HG03039 (cell line): ENCODE results near the gene FKBP10.
"Not testable (repeated sequence)": the region's sequence is repeated elsewhere in the genome, so short reads cannot be mapped to it uniquely, and the experiment has no call there.

Experiments
- ATAC-seq: cut with Tn5 transposase; IDR thresholded peaks from one replicate; pipeline ENCODE4 v1.9.1; 2021; ENCODE audit warnings: mild to moderate bottlenecking, moderate library complexity; ENCODE audit not compliant: unreplicated experiment

Gene FKBP10

DNA sequence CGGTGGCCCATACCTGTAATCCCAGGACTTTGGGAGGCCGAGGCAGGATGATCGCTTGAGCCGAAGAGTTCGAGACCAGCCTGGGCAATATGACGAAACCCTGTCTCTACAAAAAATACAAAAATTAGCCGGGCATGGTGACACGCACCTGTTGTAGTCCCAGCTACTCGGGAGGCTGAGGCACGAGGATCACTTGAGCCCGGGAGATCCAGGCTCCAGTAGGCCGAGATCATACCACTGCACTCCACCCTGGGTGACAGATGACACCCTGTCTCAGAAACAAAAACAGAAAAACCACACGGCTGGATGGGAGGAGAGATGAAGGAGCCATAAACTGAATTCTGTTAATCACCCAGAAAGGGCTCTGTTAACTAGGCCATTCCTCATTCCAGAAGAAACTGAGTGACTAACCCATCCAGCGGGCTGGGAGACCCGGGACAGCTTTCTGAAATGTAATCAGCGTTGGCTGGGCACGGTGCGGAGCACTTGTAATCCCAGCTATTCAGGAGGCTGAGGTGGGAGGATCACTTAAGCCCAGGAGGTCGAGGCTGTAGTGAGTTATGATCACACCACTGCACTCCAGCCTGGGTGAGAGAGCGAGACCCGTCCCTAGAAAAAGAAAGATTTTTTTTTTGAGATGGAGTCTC, 23.9 kb downstream of the FKBP10 start:
- ATAC-seq: no peak

DNA sequence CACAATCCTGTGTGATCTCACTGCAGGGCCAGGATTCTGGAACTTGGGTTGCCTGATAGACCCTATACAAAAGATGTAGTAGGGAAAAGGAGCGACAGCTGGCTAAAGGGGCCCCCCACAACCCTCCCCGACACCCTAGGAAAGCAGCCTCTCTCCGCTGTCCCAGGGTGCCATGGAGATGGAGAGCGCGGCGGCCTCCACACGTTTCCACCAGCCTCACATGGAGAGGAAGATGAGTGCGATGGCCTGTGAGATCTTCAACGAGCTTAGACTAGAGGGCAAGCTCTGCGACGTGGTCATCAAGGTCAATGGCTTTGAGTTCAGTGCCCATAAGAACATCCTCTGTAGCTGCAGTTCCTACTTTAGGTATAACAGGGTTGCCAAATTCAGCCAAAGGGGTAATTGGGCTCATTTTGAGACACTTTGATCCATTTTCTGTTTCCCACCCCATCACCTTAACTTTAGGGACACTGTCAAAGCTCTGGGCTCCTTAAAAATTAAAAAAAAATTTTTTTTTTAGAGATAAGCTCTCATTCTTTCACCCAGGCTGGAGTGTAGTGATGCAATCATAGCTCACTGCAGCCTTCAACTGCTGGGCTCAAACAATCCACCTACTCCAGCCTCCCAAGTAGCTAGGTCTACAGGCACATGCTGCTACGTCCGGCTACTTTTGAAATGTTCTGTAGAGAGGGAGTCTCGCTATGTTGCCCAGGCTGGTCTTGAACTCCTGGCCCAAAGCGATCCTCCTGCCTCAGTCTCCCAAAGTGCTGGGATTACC, 25.1 kb downstream of the FKBP10 start, which contains the start of gene KLHL10:
KLHL10 (plus strand) TSS at position 65 of the 778 bp plus-strand sequence; CDS start at position 173, 108 bp downstream.
- ATAC-seq: no peak

DNA sequence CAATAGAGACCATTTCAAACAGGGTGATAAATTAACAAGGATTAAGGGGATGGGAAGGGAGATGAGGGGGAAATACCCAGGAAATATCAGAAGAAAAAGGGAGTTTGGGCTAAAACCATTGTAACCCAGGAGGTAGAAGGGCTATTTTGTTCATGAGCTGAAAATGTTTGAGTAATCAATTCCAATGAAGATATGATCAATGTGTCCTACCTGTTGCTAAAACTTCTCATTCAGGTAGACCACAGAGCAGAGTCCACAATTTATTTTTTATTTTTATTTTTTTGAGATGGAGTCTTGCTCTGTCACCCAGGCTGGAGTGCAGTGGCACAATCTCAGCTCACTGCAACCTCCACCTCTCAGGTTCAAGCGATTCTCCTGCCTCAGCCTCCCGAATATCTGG, 26.6 kb downstream of the FKBP10 start:
- not testable (repeated sequence) for ATAC-seq

DNA sequence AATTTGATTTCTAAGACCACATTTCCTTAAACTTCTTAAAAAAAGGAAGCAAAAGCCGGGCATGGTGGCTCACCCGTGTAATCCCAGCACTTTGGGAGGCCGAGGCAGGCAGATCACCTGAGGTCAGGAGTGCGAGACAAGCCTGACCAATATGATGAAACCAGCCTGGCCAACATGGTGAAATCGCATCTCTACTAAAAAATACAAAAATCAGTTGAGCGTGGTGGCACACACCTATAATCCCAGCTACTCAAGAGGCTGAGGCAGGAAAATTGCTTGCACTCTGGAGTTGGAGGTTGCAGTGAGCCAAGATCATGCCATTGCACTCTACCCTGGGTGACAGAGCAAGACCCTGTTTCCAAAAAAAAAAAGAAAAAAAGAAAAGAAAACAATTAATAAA, 28.0 kb downstream of the FKBP10 start:
- not testable (repeated sequence) for ATAC-seq

- ATAC-seq: no peak
Observed at GRCh38 chr17:41844971-41845370, 32.2 kb downstream of the FKBP10 start.

DNA sequence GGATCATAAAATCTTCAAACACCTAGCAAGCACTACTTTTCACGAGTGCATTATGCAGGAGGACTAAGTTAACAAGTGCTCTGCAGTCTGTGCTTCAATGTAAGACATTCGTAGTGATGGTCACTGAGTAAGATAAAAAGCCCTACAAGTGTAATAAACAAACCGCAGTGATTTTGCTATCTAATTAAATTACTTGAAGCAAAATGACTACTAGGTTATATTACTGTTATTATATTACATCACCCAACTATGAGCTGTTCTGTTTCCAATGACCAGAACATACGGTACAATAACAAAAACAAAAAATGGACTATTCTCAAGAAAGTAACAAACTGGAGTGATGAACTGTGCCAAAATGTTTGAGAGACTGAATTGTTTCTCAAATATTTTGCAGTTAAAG, 36.0 kb downstream of the FKBP10 start:
- ATAC-seq: no peak

DNA sequence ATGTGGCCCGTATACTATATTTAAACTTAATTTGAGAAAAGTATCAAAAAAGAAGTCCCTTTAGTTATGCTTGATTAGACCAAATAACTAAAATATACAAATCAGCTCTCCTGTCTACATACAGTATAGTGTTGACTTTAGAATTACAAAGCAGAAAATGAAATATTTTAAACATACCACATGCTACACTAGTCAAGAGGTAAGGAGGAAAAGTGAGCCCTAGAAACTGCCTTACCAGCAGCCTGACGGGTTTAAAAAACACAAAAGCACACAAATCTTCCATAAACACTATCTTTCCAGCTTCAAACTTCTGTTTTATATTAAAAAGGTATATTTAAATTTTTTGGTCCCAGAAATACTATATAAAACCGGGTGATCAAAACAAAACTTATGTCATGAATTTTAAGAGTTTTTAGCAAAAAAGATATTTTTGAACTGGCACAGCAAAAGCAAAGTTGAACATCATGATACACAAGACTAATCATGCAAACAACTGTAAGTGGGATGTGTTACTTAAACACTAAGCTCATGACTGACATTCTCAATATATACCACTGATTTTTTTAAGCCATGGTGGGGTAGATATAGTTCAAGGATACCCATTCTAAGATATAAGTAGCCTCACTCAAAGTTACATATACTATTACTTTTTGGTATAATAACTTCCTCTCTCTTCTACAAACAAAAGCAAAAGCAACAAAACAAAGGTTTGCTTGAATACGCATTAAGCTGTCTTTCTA, 36.6 kb downstream of the FKBP10 start:
- ATAC-seq: no peak

- ATAC-seq: not testable (repeated sequence)
Observed at GRCh38 chr17:41851382-41851781, 38.6 kb downstream of the FKBP10 start.

DNA sequence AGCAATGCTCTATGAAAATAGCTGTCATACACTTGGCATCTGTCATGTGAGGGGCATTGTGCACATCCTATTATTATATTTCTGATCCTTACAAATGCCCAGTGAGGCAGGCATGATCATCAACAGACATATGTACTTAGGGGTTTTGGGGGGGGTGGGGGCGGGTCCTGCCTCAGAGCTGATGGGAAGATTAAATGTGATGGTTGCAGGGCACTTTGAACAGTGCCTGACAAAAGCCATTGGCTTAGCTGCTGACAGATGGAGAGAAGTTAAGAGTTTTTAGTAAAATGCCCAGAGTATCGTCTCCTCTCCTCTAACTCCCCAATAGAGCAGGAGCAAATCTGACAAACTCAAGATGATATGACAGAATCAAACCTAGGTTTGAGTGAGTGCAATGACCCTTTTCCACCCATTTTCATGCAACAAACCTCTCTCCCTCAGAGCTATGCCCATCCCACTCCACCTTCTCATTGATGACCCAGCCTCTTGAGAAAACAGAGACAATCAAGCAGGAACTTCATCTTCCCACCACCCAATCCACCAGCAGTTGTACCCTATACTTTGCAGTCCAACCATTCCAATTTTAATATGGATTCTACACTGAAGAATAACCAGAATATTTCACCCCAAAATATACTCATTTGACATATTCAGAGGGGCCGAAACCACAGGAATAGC, 47.6 kb downstream of the FKBP10 start:
- no peak for ATAC-seq

- ATAC-seq: no peak
Observed at GRCh38 chr17:41863074-41863848, 50.5 kb downstream of the FKBP10 start.

DNA sequence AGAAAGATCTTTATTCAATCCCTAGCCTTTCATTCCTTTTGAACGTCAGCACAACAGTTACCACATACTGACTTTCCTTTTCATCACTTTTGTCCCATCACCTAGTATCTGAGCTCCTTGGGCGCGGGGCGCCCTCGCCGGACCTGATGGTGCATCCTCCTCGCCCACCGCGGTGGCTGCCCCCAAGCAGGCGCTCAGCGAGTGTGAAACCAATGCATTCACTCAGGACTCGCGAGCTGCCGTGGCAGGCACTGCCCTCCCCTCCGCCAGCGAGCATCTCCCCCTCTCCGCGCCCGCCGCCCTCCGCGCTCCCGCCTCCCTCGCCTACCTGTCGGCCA, 51.7 kb downstream of the FKBP10 start:
- ATAC-seq: no peak

DNA sequence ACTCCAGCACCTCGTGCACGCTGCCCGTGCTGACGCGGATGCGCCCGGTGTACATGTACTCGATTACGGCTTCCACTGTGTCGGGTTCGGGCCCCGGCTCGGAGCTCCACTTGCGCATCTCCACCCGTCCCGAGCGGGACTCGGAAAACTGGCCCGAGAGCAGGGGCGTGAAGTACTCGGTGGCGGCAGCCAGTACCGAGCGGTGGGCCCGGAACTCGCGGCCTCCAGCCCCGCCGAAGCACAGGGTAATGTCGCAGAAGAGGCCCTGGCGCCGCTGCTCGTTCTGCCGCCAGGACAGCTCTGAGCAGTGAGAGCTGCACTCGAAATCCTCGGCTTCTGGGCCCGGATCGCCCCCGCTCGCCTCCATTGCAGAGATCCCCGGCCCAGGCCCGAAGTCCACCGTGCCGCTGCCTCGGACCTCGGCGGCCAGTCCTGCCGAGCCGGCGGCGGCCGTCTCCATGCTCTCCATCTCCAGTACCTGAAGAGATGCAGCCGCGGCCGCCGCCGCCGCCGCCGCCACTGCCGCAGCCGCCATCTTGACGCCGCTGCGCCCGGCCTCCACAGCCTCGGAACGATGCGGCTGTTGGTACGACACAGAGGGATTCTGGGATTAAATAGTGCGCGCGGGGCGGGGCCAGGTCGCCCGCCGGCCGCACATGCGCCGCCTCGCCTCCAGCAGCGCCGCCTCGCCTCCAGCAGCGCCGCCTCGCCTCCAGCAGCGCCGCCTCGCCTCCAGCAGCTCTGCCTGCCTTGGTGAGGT, 52.2 kb downstream of the FKBP10 start, which contains the start of gene KLHL11:
KLHL11 (minus strand) TSS at position 588 of the 760 bp plus-strand sequence; CDS start at position 535, 53 bp downstream.
- peak; percentile 74 for ATAC-seq

DNA sequence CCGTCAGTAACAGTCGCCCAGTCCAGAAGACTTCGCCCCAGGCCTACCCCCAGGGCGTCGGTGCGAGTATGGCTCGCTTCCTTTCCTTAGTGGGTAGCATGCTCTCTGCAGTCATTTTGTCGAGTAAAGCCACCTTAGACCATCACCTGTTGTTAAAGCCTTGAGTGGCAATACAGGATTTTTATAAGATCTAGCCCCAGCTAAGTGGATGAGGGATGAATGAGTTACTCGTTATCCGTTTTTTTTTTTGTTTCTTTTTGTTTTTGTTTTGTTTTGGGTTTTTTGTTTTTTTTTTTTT, 52.7 kb downstream of the FKBP10 start:
- no peak for ATAC-seq

GRCh38 chr17:41868568-41868967, 55.8 kb downstream of the FKBP10 start:
- ATAC-seq: no peak

DNA sequence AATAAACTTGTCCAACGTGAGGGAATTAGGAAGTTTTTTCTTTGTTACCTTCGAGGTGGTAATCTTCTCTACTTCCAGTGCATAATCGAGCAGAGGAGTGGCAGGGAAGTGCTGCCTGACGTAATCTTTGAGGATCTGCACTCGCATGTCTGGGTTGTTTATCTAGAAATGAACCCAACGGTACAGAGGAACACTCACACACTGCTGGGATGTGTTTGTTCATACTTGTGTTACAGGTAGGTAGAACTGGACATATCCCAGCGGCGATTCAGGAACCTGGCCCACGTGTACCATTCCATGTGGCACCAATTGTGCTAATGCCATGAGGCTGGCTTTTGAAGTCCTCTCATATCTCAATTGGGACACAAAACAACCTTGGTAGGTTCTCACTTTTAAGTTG, 56.6 kb downstream of the FKBP10 start:
- ATAC-seq: no peak

DNA sequence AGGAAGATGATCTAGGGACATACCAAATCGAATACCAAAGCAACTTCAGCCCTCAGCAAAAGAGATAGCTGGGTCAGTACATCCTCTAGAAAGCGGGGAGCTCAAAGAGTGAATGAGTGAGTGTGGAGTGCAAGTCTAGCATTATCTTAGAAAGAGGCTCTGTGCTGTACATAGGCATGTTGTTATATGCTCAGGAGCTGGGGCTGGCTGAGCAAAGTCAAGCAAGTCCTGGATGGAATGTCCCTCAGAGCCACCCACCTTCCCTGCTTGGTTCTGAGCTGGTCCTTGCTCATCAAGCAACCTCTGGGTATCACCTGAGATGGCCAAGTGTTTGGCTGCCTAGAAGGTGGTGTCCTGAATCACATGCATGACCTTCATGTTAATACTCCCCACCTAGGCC, 57.3 kb downstream of the FKBP10 start:
- ATAC-seq: no peak

DNA sequence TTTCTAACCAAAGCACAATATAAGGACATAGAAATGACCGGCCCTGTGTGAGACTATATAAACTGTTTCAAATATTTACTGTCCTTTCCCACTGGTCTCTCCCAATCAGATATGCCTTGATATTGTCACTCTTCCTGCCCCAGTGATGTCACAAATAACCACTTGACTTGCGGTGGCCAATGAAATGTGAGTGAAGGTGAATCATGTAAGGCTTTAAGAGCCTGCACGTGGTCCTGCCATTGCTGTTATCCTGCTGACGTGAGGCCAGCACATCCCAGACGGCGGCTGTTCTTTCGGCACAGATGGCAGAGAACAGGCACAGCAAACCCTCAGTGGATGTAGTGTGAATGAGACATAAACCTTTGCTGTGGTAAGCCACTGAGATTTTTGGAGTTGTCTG, 57.8 kb downstream of the FKBP10 start:
- ATAC-seq: no peak

DNA sequence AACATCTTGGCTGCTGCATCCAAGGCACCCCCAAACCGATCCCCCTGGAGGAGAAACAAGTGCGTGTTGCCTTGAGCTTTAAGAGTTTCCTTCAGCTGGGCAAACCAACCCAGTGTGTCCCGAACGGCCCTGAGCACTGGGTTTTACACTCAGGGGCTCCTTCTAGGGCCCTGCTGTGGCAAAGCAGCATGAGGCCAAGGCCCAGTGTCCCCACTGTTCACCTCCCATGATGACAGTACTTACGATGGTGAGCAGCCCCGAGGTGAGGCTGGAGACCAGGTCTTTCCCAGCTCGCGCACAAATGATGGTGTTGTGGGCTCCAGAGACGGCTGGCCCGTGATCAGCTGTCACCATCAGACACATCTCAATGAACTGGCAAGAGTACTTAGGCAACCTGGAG, 59.0 kb downstream of the FKBP10 start:
- ATAC-seq: no peak
